GM21529 (cell line): Measurements from ENCODE around the gene MAPK7.

Experiments
- ATAC-seq: cut with Tn5 transposase; IDR thresholded peaks from one replicate; pipeline ENCODE4 v1.9.1; 2021; ENCODE audit not compliant: unreplicated experiment

MAPK7 gene

DNA sequence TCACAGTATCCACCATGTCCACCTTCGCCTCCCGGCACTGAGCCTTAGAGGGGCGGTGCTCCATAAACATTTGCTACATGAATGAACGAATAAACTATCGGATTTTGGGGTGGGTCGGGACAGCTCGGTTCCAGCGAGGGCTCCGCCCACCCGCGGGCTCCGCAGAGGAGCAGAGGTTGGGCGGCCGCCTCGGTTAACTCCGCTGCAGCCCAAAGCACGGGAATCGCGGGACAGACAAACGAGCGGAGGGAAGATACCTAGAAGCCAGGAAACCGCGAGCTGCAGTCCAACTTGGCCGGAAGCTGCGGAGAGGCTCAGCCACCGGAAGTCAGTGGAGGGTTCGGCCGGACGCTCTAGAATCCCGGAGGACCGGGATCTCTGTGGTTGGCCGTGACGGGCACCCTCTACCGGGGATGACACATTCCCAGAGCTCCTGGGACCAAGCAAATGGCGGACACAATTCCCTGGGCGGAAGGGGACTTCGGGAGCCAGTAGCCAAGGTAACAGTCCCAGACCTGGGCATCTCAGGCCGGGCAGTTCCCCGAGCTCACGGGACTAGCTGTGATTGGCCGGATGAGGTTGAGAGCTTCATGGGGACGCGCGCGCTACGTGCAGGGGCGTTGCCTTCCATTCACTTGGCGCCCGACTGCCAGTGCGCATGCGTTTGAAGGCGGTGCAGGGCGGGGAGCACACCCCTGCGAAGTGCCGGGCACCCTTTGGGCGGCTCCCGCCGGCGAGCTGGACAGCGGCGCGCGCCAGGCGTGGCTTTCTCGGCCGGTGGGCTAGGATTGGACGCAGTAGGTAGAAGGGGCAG lies 489 bp upstream of the MAPK7 start:
- peak; percentile 90 for ATAC-seq

DNA sequence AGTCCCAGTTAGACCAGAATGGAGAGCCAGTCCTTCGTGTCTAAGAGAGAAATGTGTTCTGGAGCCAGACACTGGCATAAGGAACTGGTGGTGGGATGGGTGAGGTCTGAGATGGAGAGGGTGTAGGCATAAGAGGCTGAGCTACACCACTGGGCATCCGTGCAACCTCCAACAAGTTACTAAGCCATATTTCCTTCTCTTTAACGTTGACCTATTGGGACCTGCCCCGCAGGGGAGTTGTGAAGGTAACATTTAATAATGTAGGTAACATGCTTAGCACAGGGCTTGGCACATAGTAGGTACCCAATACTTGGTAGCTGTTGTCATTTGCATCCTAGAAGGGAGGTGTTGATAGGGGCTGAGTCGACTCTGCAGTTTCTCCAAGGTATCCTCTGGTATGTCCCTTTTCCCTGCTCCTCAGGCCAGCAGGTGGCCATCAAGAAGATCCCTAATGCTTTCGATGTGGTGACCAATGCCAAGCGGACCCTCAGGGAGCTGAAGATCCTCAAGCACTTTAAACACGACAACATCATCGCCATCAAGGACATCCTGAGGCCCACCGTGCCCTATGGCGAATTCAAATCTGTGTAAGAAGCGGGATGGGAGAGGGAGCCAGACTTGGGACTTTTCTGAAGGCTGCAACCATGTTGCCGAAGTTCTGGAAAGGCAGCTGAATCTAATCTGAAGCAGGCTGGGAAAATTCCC lies 1.2 kb downstream of the MAPK7 start:
- no peak for ATAC-seq

DNA sequence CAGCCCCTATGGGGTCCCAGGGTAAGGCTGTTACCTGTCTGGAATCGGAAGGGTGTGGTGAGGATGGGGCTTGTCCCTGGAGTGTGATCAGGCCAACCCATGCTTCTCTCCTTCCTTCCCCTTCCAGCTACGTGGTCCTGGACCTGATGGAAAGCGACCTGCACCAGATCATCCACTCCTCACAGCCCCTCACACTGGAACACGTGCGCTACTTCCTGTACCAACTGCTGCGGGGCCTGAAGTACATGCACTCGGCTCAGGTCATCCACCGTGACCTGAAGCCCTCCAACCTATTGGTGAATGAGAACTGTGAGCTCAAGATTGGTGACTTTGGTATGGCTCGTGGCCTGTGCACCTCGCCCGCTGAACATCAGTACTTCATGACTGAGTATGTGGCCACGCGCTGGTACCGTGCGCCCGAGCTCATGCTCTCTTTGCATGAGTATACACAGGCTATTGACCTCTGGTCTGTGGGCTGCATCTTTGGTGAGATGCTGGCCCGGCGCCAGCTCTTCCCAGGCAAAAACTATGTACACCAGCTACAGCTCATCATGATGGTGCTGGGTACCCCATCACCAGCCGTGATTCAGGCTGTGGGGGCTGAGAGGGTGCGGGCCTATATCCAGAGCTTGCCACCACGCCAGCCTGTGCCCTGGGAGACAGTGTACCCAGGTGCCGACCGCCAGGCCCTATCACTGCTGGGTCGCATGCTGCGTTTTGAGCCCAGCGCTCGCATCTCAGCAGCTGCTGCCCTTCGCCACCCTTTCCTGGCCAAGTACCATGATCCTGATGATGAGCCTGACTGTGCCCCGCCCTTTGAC lies 2.4 kb downstream of the MAPK7 start:
- no peak for ATAC-seq

GRCh38 chr17:19381361-19381740 lies 3.1 kb downstream of the MAPK7 start:
- no peak for ATAC-seq

DNA sequence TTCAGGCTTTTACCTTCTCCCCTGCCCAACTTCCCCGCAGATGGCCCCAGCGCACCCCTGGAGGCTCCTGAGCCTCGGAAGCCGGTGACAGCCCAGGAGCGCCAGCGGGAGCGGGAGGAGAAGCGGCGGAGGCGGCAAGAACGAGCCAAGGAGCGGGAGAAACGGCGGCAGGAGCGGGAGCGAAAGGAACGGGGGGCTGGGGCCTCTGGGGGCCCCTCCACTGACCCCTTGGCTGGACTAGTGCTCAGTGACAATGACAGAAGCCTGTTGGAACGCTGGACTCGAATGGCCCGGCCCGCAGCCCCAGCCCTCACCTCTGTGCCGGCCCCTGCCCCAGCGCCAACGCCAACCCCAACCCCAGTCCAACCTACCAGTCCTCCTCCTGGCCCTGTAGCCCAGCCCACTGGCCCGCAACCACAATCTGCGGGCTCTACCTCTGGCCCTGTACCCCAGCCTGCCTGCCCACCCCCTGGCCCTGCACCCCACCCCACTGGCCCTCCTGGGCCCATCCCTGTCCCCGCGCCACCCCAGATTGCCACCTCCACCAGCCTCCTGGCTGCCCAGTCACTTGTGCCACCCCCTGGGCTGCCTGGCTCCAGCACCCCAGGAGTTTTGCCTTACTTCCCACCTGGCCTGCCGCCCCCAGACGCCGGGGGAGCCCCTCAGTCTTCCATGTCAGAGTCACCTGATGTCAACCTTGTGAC lies 3.6 kb downstream of the MAPK7 start:
- ATAC-seq = no peak

GRCh38 chr17:19382531-19383444 lies 4.5 kb downstream of the MAPK7 start:
- no peak for ATAC-seq

GRCh38 chr17:19383681-19384470 lies 5.6 kb downstream of the MAPK7 start:
- ATAC-seq = no peak

- no peak for ATAC-seq
These were observed 6.6 kb downstream of the MAPK7 start for GRCh38 chr17:19384723-19385391.

GRCh38 chr17:19385521-19385983 lies 7.3 kb downstream of the MAPK7 start:
- ATAC-seq = no peak

DNA sequence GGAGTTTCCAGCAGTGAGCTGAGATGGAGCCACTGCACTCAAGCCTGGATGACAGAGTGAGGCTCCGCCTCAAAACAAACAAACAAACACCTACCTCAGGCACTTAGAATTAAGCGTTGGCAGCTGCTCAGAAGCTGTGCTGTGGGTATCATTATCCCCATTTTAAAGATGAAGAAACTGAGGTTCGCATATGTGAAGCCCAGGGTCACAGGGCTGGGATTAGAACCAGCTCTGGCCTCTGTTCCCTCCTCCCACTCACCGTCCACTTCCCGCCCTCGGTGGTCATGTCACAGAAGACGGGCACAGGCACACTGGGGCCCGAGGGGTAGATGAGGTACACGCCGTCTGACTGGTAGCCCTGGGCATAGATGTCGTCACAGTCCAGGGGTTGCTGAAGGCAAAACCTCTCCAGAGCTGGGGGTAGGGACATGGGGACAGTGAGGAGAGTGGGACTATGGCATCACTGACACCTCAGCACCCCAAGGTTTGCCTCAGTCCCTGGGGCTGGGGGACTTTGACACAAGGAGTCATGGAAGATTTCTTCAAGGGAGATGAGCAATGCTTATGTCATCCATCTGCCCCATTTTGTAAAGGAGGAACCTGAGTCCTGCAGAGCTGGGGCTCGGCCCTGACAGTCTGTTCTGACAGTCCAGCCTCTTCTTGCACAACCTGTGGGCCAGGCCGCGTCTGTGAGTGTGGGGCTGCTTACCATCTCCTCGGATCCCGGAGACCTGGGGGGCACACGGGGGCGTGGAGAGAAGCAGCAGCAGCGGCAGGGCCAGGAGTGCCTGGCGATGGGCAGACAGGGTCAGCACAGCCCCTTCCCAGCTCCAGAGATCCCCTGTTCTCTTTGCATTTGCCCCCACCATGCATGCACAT lies 8.0 kb downstream of the MAPK7 start:
- no peak for ATAC-seq

DNA sequence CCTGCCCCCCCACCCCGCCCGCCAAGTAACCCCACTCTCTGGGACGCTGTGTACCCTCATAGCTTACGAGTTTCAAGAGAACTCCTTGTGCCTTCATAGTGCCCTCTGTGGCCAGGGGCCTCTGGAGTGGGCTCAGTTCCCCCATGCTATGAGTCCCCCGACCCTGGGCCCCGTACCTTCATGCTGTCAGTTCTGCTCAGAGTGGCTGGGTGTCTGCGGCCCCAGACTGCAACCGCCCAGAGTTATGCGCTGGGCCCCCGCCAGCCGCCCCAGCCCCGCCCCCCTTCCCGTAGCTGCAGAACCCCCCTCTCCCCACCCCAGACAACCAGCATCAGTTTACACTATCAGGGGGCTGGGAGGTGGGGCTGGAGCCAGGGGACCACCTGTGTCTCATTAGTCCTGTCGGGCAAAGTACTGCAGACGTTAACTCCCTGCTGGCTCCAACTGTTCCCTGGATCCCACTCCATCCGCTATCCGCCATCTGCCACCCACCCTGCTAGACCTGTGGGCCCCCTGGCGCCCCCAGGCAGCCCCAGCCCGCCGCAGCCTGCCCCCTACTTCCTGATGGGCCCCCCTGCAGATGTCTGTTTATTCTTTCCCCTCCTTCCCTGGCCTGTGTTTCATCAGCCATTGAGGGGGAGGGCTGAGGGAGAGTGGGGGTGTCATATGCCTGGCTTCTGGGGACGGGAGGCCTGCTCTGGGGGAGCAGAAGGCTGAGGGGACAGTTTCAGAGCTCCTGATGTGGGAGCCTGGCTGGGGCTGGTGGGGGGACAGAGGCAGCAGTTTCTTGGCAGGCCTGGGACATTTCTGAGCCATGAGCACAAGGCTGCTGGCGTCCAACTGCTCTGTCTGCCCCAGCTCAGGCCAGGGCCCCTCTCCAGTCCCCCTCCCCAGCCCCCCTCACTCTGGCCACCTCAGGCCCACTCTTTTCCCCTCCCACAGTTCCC lies 8.9 kb downstream of the MAPK7 start, which contains the start of gene MFAP4:
TSS of gene MFAP4 (minus strand) at position 217 of the 947 bp plus-strand sequence. CDS start at position 182, 35 bp downstream.
- no peak for ATAC-seq

DNA sequence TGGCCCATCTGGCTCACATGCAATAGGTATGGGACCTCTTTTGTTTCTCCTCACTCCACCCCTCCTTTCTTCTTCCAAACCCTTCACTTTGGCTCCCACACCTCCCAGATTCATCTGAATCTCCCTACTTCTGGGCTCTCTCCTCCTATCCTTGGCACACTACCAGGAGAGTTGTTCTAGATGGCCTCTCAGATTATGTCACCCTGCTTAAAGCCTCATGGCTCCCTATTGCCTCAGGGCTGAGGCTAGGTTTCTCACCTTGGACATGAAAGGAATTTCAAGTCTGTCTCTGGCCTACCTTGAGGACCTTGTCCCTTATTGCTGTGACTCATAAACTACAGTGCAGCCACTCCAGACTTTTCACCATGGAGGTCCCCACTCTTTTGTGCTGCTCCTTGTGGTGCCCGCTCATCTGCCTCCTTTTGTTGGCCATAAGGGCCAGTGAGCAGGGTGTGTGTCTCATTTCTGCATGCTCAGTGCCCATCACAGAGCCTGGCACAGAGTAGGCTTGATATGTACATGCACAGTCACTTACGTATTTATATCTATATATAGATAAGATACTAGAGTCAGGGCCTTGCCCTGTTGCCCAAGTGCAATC lies 9.7 kb downstream of the MAPK7 start:
- no peak for ATAC-seq

GRCh38 chr17:19388791-19389785 lies 10.8 kb downstream of the MAPK7 start:
- ATAC-seq = no peak

DNA sequence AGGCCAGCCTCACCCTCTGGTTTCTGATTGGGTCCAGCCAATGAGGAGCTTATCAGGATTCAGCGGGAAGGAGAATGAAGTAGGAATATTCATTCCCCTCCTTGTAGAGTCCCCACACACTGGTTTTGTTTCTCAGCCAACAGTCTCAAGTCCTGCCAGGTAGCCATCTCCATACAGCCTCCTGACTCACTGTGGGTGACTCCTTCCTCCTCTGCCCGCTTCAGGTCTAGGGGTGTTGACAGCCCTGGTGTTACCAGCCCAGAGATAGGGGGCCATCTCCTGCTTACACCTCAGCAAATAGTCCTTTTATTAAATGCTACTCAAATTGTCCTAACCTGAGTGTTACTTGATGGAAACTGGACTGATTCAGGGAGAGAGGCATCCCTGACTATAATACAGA lies 12.7 kb downstream of the MAPK7 start:
- ATAC-seq = no peak

- ATAC-seq = no peak
These were observed 13.1 kb downstream of the MAPK7 start for GRCh38 chr17:19391432-19391831.
